ENCODE measurements around the gene BCL2A1.

The BCL2A1 gene

DNA sequence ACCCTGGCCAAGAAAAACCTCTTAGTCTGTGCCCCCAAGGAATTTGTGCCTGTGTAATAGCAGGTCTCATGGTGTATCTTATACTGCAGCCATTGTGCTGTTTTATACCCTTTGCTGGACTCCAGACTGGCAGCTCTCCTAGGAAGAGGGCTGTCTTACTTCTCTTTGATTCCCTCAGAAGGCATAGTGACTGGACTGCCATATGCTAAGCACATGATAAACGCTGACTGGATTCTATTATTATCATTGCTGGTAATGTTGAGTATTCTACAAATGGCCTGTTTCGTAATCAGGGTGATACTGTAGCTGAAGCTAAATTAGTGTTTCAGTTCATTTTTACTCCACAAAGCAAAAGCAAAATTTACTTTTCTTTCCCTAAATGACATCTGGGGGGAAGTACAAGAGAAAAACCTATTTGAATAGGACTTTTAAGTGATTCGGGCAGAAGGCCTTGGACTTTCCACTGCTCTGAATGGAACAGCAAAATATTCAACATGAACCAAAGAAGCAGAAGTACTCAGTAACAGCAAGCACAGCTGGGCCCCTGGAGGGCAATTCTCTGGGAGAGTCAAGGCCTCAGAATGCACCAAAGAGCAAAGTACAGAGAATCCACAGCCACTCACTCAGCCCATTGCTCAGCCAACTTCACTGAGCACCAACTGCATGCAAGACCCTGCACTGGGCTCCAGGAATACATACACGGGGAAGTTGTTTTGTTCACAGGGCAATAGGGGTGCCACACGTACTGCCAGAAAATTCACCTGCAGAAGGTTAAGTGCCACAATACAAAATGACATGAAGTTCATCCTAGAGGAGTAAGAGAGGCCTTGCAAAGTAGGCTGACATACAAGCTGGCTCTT is 7.9 kb upstream of the BCL2A1 start:
- H3K79me2 ChIP-seq (ENCODE audit: insufficient read depth, low read length) = no peaks in the 10 kb centered on the region
- no peaks in the 10 kb centered on the region for H3K9me2 ChIP-seq (replicated peaks; ENCODE audit: insufficient read depth, low read length)
- H3F3A ChIP-seq (ENCODE audit: insufficient read depth) = peaks cover 5% of the 10 kb centered on the region; the same call in 1 of the 2 replicates
- H3K4me2 ChIP-seq (ENCODE audit: low read depth, low read length, poor library complexity, severe bottlenecking) = peak overlapping the region; percentile 21
- TF ChIP-seq, protein P1, sequence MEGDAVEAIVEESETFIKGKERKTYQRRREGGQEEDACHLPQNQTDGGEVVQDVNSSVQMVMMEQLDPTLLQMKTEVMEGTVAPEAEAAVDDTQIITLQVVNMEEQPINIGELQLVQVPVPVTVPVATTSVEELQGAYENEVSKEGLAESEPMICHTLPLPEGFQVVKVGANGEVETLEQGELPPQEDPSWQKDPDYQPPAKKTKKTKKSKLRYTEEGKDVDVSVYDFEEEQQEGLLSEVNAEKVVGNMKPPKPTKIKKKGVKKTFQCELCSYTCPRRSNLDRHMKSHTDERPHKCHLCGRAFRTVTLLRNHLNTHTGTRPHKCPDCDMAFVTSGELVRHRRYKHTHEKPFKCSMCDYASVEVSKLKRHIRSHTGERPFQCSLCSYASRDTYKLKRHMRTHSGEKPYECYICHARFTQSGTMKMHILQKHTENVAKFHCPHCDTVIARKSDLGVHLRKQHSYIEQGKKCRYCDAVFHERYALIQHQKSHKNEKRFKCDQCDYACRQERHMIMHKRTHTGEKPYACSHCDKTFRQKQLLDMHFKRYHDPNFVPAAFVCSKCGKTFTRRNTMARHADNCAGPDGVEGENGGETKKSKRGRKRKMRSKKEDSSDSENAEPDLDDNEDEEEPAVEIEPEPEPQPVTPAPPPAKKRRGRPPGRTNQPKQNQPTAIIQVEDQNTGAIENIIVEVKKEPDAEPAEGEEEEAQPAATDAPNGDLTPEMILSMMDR (IDR thresholded peaks at IDR 0.05; ENCODE audit: insufficient read depth, low read length, poor library complexity, severe bottlenecking) = no peak
- H3K36me3 ChIP-seq (ENCODE audit: low read length) = no peaks in the 10 kb centered on the region
- no peak overlapping the region for H3K4me3 ChIP-seq (ENCODE audit: insufficient read depth, low read length, poor library complexity, severe bottlenecking)
- H4K20me1 ChIP-seq (ENCODE audit: low read depth, low read length) = no peaks in the 10 kb centered on the region
- H2AFZ ChIP-seq (ENCODE audit: low read depth, low read length, severe bottlenecking) = peak overlapping the region; percentile 70
- H3K9me3 ChIP-seq (ENCODE audit: insufficient read depth, low read length) = no peaks in the 10 kb centered on the region
- no peaks in the 10 kb centered on the region for H3K27me3 ChIP-seq (ENCODE audit: low read length)
- H3K27ac ChIP-seq (ENCODE audit: low read depth, low read length) = peak overlapping the region; percentile 57
- no peak overlapping the region for H3K9ac ChIP-seq (ENCODE audit: low read length)

DNA sequence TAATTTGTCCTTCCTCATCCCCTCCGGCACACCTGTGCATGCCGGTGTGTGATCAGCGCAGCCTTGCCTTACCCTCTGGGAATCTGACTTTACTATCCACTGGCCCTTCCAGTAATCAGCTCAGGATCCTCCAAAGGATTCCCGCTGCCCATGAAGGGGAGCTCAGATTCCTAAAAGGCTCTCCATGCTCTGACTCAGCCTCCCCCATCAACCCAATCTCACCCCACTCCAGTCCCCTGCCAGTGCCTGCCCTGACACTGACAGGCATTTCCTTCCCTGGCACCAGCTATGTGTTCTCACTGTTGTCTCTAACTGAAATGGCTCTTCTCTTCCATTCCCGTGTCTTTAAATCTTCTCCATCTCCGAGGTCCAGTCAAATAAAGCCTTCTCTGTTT is 7.3 kb upstream of the BCL2A1 start:
- peak overlapping the region; percentile 70 for H2AFZ ChIP-seq (ENCODE audit: low read depth, low read length, severe bottlenecking)
- peak overlapping the region; percentile 21 for H3K4me2 ChIP-seq (ENCODE audit: low read depth, low read length, poor library complexity, severe bottlenecking)
- no peaks in the 10 kb centered on the region for H3K27me3 ChIP-seq (ENCODE audit: low read length)
- no peaks in the 10 kb centered on the region for H3K36me3 ChIP-seq (ENCODE audit: low read length)
- H3K9me3 ChIP-seq (ENCODE audit: insufficient read depth, low read length) = no peaks in the 10 kb centered on the region
- H3F3A ChIP-seq (ENCODE audit: insufficient read depth) = peaks cover 5% of the 10 kb centered on the region; the same call in 1 of the 2 replicates
- no peak overlapping the region for H3K9ac ChIP-seq (ENCODE audit: low read length)
- H3K4me3 ChIP-seq (ENCODE audit: insufficient read depth, low read length, poor library complexity, severe bottlenecking) = no peak overlapping the region
- TF ChIP-seq EZH2phosphoT487 (conservative IDR thresholded peaks at IDR 0.05; ENCODE audit: low read length) = no peak
- H3K9me2 ChIP-seq (replicated peaks; ENCODE audit: insufficient read depth, low read length) = no peaks in the 10 kb centered on the region
- H3K27ac ChIP-seq (ENCODE audit: low read depth, low read length) = peak overlapping the region; percentile 57
- H4K20me1 ChIP-seq (ENCODE audit: low read depth, low read length) = no peaks in the 10 kb centered on the region
- H3K79me2 ChIP-seq (ENCODE audit: insufficient read depth, low read length) = no peaks in the 10 kb centered on the region

DNA sequence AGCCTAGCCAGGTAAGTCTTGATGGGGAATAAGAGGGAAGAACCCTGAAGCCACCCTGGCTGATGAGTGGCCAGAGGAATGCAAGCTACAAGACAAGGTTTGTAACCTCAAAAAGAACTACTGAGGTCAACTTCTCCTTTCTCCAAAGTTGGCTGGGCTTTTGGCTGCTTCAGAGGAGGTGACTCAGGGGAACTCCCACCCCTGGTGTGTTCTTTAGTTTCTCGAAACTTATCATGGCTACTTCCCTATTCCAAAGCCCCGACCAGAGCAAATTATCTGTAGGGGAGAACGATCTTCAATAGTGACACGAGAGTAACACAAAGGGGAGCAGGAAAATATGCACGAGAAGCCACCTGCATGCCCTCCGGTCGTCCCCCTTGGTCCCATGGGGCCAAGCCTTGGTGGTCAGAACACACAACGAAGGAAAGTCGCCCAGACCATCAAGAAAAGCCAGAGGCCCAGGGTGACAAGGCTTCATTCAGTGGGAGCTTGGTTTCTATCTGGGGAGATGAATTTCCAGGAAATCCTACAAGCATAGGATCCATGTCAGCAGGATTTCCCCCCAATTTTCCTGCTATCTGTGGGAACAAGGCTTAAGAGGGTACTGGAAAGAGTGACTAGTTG is 6.5 kb upstream of the BCL2A1 start:
- Histone ChIP-seq H3K9ac (ENCODE audit: low read length) (no peak overlapping the region), H3K9me2 (replicated peaks; ENCODE audit: insufficient read depth, low read length) (no peaks in the 10 kb centered on the region), H3K27ac (ENCODE audit: low read depth, low read length) (no peak overlapping the region), H3F3A (ENCODE audit: insufficient read depth) (peaks cover 5% of the 10 kb centered on the region; the same call in 1 of the 2 replicates), H3K4me3 (ENCODE audit: insufficient read depth, low read length, poor library complexity, severe bottlenecking) (no peak overlapping the region), H4K20me1 (ENCODE audit: low read depth, low read length) (no peaks in the 10 kb centered on the region), H3K79me2 (ENCODE audit: insufficient read depth, low read length) (no peaks in the 10 kb centered on the region), H3K36me3 (ENCODE audit: low read length) (no peaks in the 10 kb centered on the region), H3K9me3 (ENCODE audit: insufficient read depth, low read length) (no peaks in the 10 kb centered on the region), H3K4me2 (ENCODE audit: low read depth, low read length, poor library complexity, severe bottlenecking) (peak overlapping the region; percentile 9), H2AFZ (ENCODE audit: low read depth, low read length, severe bottlenecking) (peak overlapping the region; percentile 5), H3K27me3 (ENCODE audit: low read length) (no peaks in the 10 kb centered on the region)
- no peak for TF ChIP-seq EZH2phosphoT487 (conservative IDR thresholded peaks at IDR 0.05; ENCODE audit: low read length)
- TF ChIP-seq, protein P1 (IDR thresholded peaks at IDR 0.05; ENCODE audit: insufficient read depth, low read length, poor library complexity, severe bottlenecking) = no peak

All from SU-DHL-6 (cell line).